ENCODE results near the gene GINS2.

DNA sequence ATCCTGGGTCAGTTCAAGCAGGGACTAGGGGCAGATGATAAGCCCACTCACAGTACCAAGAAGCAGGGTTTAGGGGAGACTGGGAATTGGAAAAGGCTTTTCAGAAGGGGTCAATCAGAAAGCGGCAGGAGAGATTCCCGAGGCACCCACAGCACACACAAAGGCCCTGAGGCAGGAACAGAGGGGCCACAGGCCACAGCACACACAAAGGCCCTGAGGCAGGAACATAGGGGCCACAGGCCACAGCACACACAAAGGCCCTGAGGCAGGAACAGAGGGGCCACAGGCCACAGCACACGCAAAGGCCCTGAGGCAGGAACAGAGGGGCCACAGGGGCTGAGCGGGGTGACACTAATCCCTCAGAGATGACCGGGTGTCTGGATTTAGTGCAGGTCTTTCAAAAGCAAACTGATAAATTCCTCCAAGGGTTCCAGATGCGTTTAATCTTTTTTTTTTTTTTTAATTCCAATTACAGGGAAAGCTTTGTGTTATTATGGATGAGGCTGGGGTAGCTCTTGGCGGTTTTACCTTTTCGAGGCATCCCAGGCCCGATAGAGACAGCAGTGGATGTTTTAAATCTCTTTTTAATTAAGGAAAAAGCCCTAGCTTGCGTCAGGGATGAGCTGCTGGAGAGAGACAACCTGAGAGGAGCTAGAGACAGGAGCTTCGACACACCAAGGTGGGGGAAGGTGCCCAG is 31.0 kb upstream of the GINS2 start:
- no peak for TF ChIP-seq CTCF (IDR thresholded peaks at IDR 0.05)
- no peak for TF ChIP-seq POLR2A (IDR thresholded peaks at IDR 0.05)

All from adrenal gland (tissue), 5 donors.